GM21825 (cell line): Measurements from ENCODE around the gene DMRTA2.

ENCODE experiments used
- ATAC-seq: cut with Tn5 transposase; IDR thresholded peaks from one replicate; pipeline ENCODE4 v1.9.1; 2021; ENCODE audit warnings: mild to moderate bottlenecking, moderate library complexity; ENCODE audit not compliant: unreplicated experiment

Gene DMRTA2

GRCh38 chr1:50422946-50423669, at the start of gene DMRTA2:
Gene DMRTA2 (minus strand): TSS chr1:50423443. CDS start chr1:50421536, 1,907 bp downstream.
- ATAC-seq = no peak

DNA sequence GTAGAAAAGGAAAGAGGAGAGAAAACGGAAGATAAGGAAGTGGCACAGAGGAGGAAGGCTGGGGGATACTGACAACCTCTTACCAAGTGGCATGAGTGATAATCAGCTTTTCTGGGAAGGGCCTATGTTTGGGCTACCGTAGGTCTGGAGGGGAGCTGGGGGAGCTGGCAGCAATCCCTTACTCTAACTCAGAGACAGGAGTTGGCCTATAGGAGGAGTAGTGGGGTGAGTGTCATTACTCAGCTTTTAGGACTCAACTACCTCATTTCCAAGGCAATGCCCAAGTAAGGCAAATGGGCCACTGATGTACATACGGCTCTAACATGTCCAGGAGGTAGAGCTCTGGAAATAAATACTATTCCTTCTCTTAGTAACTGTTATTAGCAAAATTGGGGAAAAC, 48.7 kb upstream of the DMRTA2 start:
- no peak for ATAC-seq

- no peak for ATAC-seq
Observed at GRCh38 chr1:50462964-50463363, 39.7 kb upstream of the DMRTA2 start.

- ATAC-seq = no peak
Observed at GRCh38 chr1:50458507-50458906, 35.3 kb upstream of the DMRTA2 start.

DNA sequence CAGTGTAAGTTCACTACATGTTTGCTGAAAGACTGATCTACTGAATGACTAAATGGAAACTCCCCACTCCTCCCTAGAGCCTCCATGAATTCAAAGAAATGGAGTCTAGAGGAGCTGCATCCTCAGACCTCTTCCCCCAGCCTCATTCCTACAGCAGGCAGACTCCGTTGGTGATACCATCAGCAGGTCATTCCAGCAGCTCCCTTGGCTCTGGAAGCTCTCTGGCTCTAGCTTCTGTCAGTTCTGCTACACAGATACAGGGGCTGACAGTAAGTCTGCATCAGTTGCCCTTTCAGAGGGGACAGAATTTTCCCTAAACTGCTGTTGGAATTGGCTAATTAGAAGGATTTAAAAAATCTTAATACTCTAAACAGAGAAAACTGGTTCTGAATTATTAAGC, 31.7 kb upstream of the DMRTA2 start:
- no peak for ATAC-seq

GRCh38 chr1:50453266-50453665, 30.0 kb upstream of the DMRTA2 start:
- no peak for ATAC-seq

DNA sequence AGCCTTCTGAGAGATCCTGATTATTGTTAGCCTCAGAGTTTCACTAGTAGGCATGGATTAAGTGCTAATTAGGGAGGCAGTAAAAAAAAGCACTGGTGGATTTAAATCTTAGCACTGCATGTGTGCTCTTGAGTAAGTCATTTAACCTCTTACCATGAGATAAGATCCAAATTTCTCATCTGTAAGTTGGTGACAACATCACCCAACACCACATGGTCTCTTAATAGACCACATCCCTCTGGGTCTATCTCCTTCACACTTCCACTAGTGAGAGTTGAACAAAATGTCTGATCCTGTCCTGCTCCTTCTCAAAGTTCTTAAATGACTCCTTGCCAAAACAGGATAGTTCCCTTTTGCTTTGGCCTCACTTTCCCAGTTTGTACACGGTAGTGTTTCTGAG, 29.5 kb upstream of the DMRTA2 start:
- no peak for ATAC-seq

DNA sequence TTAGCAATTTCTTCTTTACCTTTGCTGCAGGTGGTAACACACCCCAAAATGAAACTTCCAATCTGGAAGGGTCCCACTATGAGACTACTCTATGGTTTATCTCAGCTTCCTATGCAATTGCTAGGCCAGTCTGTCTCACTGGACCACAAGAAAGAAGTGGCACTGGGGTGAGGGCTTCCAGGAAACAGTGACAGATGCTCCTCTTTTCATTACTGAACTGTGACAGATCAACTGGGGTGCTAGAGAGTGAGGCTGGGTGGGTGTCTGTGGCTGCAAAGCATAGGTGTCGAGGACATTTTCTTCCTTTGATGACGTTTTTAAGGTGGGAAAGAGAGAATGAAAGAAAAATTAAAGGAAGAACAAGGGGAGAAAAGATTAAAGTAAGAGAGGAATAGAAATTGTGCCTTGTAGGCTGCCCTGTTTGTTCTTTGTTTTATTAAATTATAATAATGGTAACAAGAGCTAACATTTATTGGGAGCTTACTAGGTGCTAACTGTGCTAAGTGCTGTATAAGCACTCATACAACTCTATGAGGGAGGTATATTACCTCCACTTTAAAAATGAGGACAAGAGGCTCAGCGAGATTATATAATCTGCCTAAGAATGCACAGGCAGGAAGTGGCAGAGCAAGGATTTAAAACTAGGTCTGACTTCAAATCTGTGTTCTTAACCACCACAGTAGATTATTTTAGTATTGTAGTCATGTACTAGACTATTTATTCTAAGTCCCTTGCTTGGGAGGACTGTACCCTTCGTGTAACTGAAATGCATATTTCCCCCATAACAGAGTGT, 27.8 kb upstream of the DMRTA2 start:
- no peak for ATAC-seq

- no peak for ATAC-seq
Observed at GRCh38 chr1:50447961-50448360, 24.7 kb upstream of the DMRTA2 start.

GRCh38 chr1:50441183-50441582, 17.9 kb upstream of the DMRTA2 start:
- ATAC-seq = no peak

DNA sequence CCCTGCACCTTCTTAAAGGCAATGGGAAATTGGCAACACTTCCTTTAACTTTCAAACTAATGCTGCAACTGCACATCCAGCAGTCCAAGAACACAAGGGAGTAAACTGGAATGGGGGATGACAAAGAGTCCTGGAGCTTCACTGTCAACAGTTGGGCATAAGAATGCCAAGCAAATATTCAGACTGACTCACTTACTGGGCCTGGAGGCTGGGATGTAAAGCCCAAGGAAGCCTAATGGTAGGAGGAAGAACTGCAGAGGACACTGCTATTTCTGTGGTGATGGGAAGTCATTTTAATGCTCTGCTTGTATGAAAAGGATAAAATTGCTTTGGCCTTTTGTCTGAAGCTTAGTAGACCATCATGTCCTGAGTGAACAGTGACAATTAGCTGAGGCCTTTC, 15.7 kb upstream of the DMRTA2 start:
- ATAC-seq = no peak

DNA sequence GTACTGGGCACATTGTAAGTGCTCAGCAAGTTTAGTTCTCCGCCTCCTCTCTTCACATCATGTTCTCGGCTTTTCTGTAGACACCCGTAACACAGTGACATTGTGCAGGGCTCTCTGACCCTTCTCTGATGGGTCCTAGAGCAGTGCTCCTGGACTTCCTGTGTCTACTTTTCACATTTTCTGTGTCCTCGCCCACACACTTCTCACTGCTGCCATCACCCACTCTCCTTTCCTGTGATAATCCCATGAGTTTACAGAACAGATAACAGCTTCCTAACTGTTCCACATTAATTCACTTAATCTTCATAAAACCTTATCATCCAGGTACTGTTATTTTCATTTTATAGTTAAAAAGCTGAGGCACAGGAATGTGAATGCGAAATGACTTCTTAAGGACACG, 13.2 kb upstream of the DMRTA2 start:
- no peak for ATAC-seq

- ATAC-seq = no peak
Observed at GRCh38 chr1:50430010-50430405, 6.8 kb upstream of the DMRTA2 start.

- ATAC-seq = no peak
Observed at GRCh38 chr1:50427818-50428779, 4.9 kb upstream of the DMRTA2 start.

DNA sequence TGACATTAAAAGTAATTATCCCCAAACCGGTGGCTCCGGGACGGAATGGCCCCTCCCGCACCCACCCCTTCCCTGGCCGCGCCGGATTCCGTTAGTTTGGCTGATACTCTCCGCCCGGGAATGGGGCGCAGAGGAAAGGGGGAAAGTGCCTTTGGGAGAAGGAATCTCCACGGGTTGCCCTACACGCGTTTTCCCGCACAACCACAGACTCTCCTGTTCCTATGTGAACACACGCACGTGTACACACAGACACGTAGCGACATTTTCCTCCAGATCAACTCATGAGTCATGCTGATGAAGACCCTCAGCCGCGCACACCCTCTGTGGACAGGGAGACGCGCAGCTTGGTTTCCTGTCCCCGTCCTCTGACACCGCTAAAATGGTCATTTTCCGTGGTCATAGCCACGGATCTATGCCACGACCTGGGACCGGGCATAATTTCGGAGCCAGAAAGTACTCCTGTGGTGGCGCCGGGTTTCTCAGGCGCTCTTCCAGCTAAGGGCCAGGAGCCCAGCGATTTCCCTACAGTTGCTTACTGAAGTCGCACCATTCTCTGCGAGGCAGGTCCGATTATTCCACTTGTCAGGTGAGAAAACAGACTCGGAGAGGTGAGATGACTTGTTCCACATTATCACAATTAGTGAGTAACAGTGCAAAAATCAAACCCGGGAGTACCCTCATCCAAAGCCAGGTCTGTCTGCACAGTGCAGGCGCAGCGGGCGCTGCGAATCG, 4.0 kb upstream of the DMRTA2 start:
- ATAC-seq = no peak

- ATAC-seq = no peak
Observed at GRCh38 chr1:50426702-50427085, 3.5 kb upstream of the DMRTA2 start.

GRCh38 chr1:50426108-50426700, 3.0 kb upstream of the DMRTA2 start:
- no peak for ATAC-seq

DNA sequence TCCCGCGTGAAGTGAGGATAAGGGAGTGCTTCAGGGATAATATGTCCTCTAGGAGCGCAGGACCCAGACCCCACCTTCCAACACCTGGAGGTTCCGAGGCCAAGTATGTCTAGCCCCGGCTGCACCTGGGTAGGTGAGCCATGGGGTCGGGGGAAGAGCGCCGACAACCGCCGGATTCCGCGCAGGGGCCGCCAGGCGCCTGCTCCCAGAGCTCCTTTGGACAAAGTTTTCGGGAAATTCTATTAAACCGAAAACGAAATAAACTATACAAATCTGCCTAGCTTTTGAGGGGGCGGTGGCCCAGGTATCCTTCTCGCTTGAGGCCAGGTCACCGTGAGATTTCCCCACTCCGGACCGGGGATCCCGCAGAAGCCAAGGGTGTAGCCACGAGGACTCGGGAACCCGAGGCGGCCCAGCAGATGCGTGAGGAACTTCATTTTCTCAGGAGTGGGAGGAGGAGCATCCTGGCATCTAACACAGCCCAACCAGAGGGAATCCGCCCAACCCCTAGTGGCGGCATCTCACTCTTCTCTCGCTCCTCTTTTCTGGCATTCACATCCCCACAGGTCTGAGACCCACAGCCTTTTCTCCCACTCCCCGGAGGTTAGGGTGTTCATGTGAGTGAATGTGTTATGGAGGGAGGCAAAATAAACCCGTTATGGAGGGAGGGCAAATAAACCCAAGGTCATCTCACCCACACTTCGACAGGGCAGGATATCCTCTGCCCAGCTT, 2.3 kb upstream of the DMRTA2 start:
- no peak for ATAC-seq

- ATAC-seq = no peak
Observed at GRCh38 chr1:50424884-50425375, 1.7 kb upstream of the DMRTA2 start.
